ENCODE results near the gene PCP4L1. TPM values are rescaled to one million over a fixed set of nuclear protein-coding genes. Genes with fewer than 3 reads are reported as not detected.

Gene PCP4L1
- total RNA-seq, 1 experiment from 2014 or later, result not detected

GRCh38 chr1:161304927-161305866 is 46.7 kb downstream of the PCP4L1 start:
- Histone ChIP-seq H3K27me3 (ENCODE audit: insufficient read depth, low read depth) (no peaks in the 10 kb centered on the region), H3K9me2 (ENCODE audit: insufficient read depth) (no peaks in the 10 kb centered on the region), H3K27ac (no peak overlapping the region), H3K4me1 (replicated peaks; ENCODE audit: insufficient read depth) (peaks cover 9% of the 10 kb centered on the region), H3K36me3 (ENCODE audit: low read depth) (no peaks in the 10 kb centered on the region), H3K79me2 (ENCODE audit: low read depth) (no peaks in the 10 kb centered on the region), H3F3A (ENCODE audit: insufficient read depth, low read depth) (no peaks in the 10 kb centered on the region; the same call in 1 of the 2 replicates), H4K20me1 (ENCODE audit: insufficient read depth) (no peaks in the 10 kb centered on the region), H2AFZ (no peak overlapping the region), H3K4me2 (no peak overlapping the region), H3K4me3 (no peak overlapping the region), H3K9me3 (ENCODE audit: insufficient read depth, low read depth) (no peaks in the 10 kb centered on the region)
- BruUV-seq (replicated peaks), result no TSS peak
- TF ChIP-seq EZH2 (IDR thresholded peaks at IDR 0.05; ENCODE audit: low read depth), result no peak
- TF ChIP-seq, protein P1, sequence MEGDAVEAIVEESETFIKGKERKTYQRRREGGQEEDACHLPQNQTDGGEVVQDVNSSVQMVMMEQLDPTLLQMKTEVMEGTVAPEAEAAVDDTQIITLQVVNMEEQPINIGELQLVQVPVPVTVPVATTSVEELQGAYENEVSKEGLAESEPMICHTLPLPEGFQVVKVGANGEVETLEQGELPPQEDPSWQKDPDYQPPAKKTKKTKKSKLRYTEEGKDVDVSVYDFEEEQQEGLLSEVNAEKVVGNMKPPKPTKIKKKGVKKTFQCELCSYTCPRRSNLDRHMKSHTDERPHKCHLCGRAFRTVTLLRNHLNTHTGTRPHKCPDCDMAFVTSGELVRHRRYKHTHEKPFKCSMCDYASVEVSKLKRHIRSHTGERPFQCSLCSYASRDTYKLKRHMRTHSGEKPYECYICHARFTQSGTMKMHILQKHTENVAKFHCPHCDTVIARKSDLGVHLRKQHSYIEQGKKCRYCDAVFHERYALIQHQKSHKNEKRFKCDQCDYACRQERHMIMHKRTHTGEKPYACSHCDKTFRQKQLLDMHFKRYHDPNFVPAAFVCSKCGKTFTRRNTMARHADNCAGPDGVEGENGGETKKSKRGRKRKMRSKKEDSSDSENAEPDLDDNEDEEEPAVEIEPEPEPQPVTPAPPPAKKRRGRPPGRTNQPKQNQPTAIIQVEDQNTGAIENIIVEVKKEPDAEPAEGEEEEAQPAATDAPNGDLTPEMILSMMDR (conservative IDR thresholded peaks at IDR 0.05), result no peak
- CTCF ChIA-PET, result interaction anchor here (0.5 kb wide), 1 partner anchor 53 kb away, joined by 11 read pairs; no protein-coding TSS in a partner anchor
- POLR2A ChIA-PET (ENCODE audit: unreplicated experiment), result no interaction called here
- intact Hi-C loops (cut with micrococcal nuclease; ENCODE audit: unreplicated experiment), result no loop called here
- no peak for DNase-seq

- no peak overlapping the region for H2AFZ ChIP-seq
- TF ChIP-seq, protein P1 (conservative IDR thresholded peaks at IDR 0.05), result no peak
- no peak for TF ChIP-seq EZH2 (IDR thresholded peaks at IDR 0.05; ENCODE audit: low read depth)
- H3K9me2 ChIP-seq (ENCODE audit: insufficient read depth), result no peaks in the 10 kb centered on the region
- no peak overlapping the region for H3K4me2 ChIP-seq
- no TSS peak for BruUV-seq (replicated peaks)
- POLR2A ChIA-PET (ENCODE audit: unreplicated experiment), result no interaction called here
- peaks cover 9% of the 10 kb centered on the region for H3K4me1 ChIP-seq (replicated peaks; ENCODE audit: insufficient read depth)
- no peaks in the 10 kb centered on the region for H3K27me3 ChIP-seq (ENCODE audit: insufficient read depth, low read depth)
- CTCF ChIA-PET, result interaction anchor here (0.5 kb wide), 1 partner anchor 54 kb away, joined by 11 read pairs; no protein-coding TSS in a partner anchor
- H3K4me3 ChIP-seq, result no peak overlapping the region
- H3K36me3 ChIP-seq (ENCODE audit: low read depth), result no peaks in the 10 kb centered on the region
- no peak for DNase-seq
- intact Hi-C loops (cut with micrococcal nuclease; ENCODE audit: unreplicated experiment), result no loop called here
- H3K79me2 ChIP-seq (ENCODE audit: low read depth), result no peaks in the 10 kb centered on the region
- H3K27ac ChIP-seq, result no peak overlapping the region
- H3F3A ChIP-seq (ENCODE audit: insufficient read depth, low read depth), result no peaks in the 10 kb centered on the region; the same call in 1 of the 2 replicates
- H4K20me1 ChIP-seq (ENCODE audit: insufficient read depth), result no peaks in the 10 kb centered on the region
- H3K9me3 ChIP-seq (ENCODE audit: insufficient read depth, low read depth), result no peaks in the 10 kb centered on the region
Measured at GRCh38 chr1:161305867-161306519, 47.4 kb downstream of the PCP4L1 start.

DNA sequence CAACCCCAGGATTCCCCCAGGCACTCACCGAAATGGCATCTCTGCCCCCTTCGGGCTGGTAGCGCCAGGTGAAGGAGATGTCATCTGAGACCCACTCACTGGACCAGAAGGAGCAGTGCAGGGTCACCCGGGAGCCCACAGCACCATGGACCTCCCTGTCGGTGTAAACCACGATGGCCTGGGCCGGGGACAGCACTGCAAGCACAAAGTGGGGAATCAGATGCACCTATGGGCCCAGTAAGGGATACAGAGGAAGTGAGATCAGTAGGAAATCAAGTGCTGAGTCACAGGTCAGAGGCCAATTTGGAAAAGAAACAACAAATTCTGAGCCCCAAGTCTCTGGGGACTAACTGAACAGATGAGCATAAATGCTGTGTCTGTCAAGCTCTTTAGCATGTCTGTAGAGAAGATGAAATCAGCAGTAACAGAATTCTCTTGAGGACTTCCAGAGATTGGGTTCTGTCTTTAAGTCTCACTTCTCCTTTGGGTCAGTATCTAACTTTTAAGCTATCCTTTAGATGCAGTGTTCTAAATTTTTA is 48.8 kb downstream of the PCP4L1 start:
- no peak for DNase-seq
- ChIA-PET POLR2A (ENCODE audit: unreplicated experiment) (no interaction called here), CTCF (interaction anchor here (0.7 kb wide), 1 partner anchor 317 kb away, joined by 7 read pairs; no protein-coding TSS in a partner anchor)
- no peaks in the 10 kb centered on the region for H3K79me2 ChIP-seq (ENCODE audit: low read depth)
- H3K9me2 ChIP-seq (ENCODE audit: insufficient read depth), result no peaks in the 10 kb centered on the region
- no peaks in the 10 kb centered on the region for H4K20me1 ChIP-seq (ENCODE audit: insufficient read depth)
- H3K27ac ChIP-seq, result no peak overlapping the region
- peaks cover 9% of the 10 kb centered on the region for H3K4me1 ChIP-seq (replicated peaks; ENCODE audit: insufficient read depth)
- no peaks in the 10 kb centered on the region for H3K9me3 ChIP-seq (ENCODE audit: insufficient read depth, low read depth)
- no peak overlapping the region for H3K4me2 ChIP-seq
- no peaks in the 10 kb centered on the region for H3K27me3 ChIP-seq (ENCODE audit: insufficient read depth, low read depth)
- intact Hi-C loops (cut with micrococcal nuclease; ENCODE audit: unreplicated experiment), result no loop called here
- no peaks in the 10 kb centered on the region; the same call in 1 of the 2 replicates for H3F3A ChIP-seq (ENCODE audit: insufficient read depth, low read depth)
- BruUV-seq (replicated peaks), result no TSS peak
- H3K4me3 ChIP-seq, result no peak overlapping the region
- no peaks in the 10 kb centered on the region for H3K36me3 ChIP-seq (ENCODE audit: low read depth)
- TF ChIP-seq EZH2 (IDR thresholded peaks at IDR 0.05; ENCODE audit: low read depth), result no peak
- TF ChIP-seq, protein P1 (conservative IDR thresholded peaks at IDR 0.05), result no peak
- no peak overlapping the region for H2AFZ ChIP-seq

All from PC-9 (cell line).